ENCODE data around the gene SIX6.
"Not testable (repeated sequence)": the region's sequence is repeated elsewhere in the genome, so short reads cannot be mapped to it uniquely, and the experiment has no call there.

Gene SIX6

DNA sequence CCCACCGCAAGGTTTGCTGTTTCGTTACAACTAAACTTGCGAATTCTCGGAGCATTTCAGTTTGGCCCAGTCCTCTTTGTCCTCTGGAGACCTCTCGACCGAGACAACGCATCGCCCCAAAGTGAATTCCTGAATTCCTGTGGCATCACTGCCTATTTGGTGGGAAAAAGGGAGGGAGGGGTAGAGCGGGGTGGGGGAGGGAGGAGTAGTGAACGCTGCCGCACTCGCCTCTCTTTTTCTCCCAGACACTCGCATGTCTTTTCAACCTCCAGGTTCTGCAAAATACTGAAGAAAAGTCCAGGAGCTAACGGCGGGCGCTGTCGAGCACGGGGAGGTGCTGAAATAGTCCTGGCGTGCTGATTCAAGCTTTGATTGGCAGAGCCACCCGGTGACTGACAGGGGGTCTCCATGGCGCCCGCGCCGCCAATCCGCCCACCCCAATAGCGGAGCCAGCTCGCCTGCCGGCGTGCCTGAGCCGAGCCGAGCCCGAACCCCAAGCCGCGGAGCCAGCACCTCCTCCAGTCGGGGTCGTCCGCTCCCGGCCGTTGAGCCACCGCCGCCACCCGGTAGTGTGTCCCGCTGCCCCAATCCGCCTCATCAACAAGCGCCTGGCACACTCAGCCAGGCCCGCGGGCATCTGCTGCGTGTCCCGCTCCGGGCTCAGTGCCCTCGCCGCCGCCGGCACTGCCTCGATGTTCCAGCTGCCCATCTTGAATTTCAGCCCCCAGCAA is at the start of gene SIX6:
SIX6 (plus strand) TSS at position 440 of the 731 bp plus-strand sequence; CDS start at position 693, 253 bp downstream.
- no peak for DNase-seq (ENCODE audit: low read depth, low spot score)

- not testable (repeated sequence) for DNase-seq (ENCODE audit: low read depth, low spot score)
These were observed 28.7 kb upstream of the SIX6 start for GRCh38 chr14:60480248-60480647.

GRCh38 chr14:60482743-60483142 is 26.2 kb upstream of the SIX6 start:
- no peak for DNase-seq (ENCODE audit: low read depth, low spot score)

GRCh38 chr14:60485057-60485597 is 23.8 kb upstream of the SIX6 start:
- no peak for DNase-seq (ENCODE audit: low read depth, low spot score)

GRCh38 chr14:60485598-60486251 is 23.2 kb upstream of the SIX6 start, which contains the start of gene C14orf39:
Gene C14orf39, minus strand, starts transcription at chr14:60486063. Its CDS starts 985 bp downstream, at chr14:60485078.
- DNase-seq (ENCODE audit: low read depth, low spot score) = no peak

DNA sequence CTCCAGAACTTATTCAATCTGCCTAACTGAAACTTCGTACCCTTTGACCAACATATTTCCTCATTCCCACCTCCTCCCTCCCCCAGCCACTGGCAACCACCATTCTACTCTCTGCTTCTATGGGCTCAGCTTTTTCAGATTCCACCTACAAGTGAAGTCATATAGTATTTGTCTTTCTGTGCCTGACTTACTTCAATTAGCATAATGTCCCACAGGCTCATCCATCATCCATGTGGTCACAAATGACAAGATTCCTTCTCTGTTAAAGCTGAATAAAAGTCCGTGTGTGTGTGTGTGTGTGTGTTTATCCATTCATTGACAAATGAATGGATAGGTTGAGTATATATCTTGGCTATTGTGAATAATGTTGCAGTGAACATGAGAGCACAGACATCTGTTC is 21.7 kb upstream of the SIX6 start:
- DNase-seq (ENCODE audit: low read depth, low spot score) = no peak

GRCh38 chr14:60488175-60488574 is 20.8 kb upstream of the SIX6 start:
- no peak for DNase-seq (ENCODE audit: low read depth, low spot score)

- DNase-seq (ENCODE audit: low read depth, low spot score) = no peak
These were observed 18.7 kb upstream of the SIX6 start for GRCh38 chr14:60490270-60490669.

GRCh38 chr14:60495946-60496345 is 13.0 kb upstream of the SIX6 start:
- no peak for DNase-seq (ENCODE audit: low read depth, low spot score)

- no peak for DNase-seq (ENCODE audit: low read depth, low spot score)
These were observed 6.4 kb upstream of the SIX6 start for GRCh38 chr14:60502541-60502940.

- DNase-seq (ENCODE audit: low read depth, low spot score) = no peak
These were observed 3.5 kb upstream of the SIX6 start for GRCh38 chr14:60505448-60505847.

DNA sequence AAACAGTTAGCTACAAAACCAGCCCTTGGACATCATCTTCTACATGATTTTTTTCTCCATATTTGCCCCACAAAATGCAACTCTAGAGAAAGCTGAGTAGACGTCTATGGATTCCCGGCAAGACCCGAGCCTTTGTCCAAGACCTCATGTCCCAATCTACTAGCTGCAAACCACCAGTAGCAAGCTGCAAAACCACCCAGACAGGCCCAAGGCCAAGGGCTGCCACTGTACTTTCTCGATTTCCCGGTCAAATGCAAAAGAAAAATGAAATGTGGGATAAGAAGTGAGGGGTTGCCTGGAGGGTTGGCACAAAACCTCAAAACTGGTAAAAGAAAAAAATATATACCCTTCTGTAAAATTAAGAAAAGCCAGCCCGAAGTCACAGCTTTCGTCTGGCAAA is 2.9 kb upstream of the SIX6 start:
- DNase-seq (ENCODE audit: low read depth, low spot score) = no peak

GRCh38 chr14:60506462-60506984 is 2.4 kb upstream of the SIX6 start:
- DNase-seq (ENCODE audit: low read depth, low spot score) = no peak

DNA sequence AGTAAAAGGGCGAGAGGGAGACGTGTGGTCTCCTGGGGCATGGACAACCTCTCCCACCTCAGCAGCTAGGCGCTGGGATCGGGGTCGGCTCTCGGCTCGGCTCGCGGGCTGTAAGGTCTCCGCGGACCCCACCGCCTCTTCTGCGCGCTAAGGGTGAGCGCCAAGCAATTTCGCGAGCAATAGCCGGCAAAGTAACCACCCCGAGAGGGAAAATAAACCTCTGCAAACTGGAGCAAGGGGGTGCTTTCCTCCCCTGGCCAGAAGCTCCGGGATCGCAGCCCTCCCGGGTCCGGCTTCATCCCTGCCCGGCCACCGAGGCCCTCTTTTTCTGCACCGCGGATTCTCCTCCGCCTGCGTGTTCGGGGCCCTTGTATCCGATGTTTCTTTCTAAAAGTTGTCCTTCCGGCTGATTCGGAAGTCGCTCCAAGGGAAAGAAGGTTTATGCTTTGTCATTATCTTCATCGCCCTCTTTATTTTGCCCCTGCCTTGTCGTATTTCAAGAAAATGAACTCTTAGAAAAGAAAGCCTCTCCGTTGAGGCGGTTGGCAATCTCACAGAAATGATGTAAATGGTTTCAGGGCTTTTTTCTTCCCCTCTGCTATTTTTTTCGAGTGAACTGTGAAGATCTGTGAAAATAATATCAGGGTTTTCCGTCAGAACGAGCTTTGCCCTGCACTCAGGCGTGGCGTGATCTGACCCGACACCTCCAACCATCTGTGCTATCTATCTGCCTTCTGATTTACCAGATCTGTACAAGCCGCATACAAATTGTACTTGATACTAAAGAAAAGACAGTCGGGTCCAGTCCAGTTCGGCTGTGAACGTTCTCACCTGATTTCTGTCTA is 1.7 kb upstream of the SIX6 start:
- DNase-seq (ENCODE audit: low read depth, low spot score) = no peak

GRCh38 chr14:60508363-60508706 is 611 bp upstream of the SIX6 start:
- DNase-seq (ENCODE audit: low read depth, low spot score) = no peak

DNA sequence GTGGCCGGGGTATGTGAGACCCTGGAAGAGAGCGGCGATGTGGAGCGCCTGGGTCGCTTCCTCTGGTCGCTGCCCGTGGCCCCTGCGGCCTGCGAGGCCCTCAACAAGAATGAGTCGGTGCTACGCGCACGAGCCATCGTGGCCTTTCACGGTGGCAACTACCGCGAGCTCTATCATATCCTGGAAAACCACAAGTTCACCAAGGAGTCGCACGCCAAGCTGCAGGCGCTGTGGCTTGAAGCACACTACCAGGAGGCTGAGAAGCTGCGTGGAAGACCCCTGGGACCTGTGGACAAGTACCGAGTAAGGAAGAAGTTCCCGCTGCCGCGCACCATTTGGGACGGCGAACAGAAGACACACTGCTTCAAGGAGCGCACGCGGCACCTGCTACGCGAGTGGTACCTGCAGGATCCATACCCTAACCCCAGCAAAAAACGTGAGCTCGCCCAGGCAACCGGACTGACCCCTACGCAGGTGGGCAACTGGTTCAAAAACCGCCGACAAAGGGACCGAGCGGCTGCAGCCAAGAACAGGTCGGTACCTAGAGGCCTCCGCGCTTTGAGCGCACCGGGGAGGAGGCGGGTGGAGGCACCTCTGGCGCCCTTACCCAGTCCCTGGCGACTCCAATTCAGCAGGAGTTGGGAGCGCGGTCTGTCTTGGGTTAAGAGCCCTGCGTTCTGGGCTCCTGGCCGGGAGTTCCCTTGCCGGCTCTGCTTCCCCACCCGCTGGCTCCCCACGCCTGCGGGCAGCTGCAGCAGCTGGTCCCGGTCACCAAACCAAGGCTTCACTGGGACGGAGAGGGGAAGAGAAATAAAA is 700 bp downstream of the SIX6 start:
- DNase-seq (ENCODE audit: low read depth, low spot score) = no peak

DNA sequence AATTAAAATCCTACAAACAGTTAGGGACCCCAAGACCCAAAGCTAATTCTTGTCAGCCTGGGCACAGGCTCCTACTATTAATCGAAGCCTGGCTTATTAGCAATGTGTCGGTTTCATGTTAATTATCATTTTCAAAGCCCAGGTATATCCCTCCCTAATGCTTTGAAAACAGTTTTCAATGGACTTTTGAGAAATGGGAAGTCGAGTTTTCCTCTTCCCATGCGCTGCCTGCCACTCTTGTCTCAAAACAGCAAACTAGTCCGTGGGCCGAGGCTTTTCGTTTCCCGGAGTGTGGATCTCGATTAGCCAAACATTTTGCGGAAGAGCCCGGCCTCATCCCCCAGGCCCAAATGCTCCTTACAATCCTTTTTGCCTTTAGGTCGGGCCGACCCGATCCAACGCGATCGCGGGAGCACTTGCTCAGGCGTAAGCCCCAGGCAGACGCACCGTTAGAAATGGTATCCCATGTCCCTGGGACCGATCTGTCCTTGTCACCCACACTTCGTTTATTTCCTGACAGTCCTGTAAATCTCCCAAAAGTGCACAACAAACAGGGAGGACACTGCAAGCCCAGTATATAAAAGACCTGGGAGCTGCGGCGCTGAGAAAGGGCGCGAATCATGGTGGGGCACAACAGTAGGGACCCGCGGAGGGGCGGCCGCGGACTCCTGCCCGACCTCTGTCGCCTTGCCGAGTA is 1.5 kb downstream of the SIX6 start:
- DNase-seq (ENCODE audit: low read depth, low spot score) = no peak

GRCh38 chr14:60510951-60511599 is 2.1 kb downstream of the SIX6 start:
- DNase-seq (ENCODE audit: low read depth, low spot score) = no peak

GRCh38 chr14:60512126-60512525 is 3.2 kb downstream of the SIX6 start:
- no peak for DNase-seq (ENCODE audit: low read depth, low spot score)
